GM13977 (cell line): Measurements from ENCODE around the gene ANGPTL5.

Experiments
- DNase-seq: peaks from one replicate; pipeline ENCODE4 v3.0.0; 2012; ENCODE audit warnings: low spot score
- CTCF ChIP-seq: IDR thresholded peaks from 2 replicates; pipeline ENCODE4 v1.5.1; 2012; ENCODE audit warnings: mild to moderate bottlenecking, control low read depth; ENCODE audit not compliant: insufficient read depth; ENCODE audit errors: extremely low read depth, missing control alignments
- in situ Hi-C: fragments of 300-500 bp; cut with MboI; formaldehyde crosslinking; loops from one replicate; pipeline ENCODE4 v1.12.0; 2022; ENCODE audit warnings: low sequenced_read_pairs, low pct_unique_long_range_greater_than_20kb, mixed read lengths, inconsistent platforms; ENCODE audit not compliant: unreplicated experiment

ANGPTL5 gene

GRCh38 chr11:101872171-101872882 lies 44.0 kb downstream of the ANGPTL5 start:
- DNase-seq: no peak
- no peak for TF ChIP-seq CTCF
- in situ Hi-C loops: no loop called here

DNA sequence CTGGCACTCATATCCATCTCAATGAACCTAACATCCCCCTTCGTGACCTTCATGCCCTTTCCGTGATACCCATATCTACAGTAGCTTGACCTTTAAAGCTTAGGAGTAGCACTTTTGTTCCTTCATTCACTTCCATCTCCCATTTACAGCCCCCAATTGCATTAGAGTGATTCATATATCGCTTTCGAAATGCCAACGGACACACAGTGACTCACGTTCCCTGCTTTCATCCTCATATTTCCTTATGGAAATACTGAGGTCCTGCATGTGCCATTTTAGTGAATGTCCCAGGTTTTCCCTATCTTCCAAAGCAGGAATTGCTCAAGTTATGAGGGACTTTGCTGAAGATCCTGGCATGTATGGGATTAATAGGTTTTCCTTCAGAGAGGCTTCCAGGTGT lies 45.8 kb downstream of the ANGPTL5 start:
- in situ Hi-C loops: no loop called here
- DNase-seq: no peak
- no peak for TF ChIP-seq CTCF

DNA sequence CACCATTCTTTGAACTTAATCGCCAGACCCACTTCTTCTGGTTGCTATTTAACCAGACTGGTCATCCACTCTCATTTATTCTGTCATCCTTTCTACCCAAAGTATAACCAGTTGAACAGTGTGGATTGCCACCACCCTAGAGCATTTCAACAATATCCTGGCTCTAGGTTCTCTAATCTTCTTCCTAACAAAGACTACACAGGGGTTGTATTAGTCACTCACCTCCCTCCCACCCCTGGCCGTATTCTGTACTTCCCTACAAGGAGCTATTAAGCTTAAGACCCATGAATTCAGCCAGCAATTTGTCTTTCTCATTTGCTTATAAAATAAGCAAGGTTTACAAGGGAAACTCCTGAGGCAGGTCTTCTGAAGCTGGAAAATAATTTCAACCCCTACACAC lies 48.4 kb downstream of the ANGPTL5 start:
- DNase-seq: no peak
- in situ Hi-C loops: no loop called here
- TF ChIP-seq CTCF: no peak

GRCh38 chr11:101866619-101867491 lies 49.5 kb downstream of the ANGPTL5 start:
- in situ Hi-C loops: no loop called here
- no peak for TF ChIP-seq CTCF
- no peak for DNase-seq

- DNase-seq: no peak
- in situ Hi-C loops: no loop called here
- TF ChIP-seq CTCF: no peak
Measured at GRCh38 chr11:101864098-101864497, 52.2 kb downstream of the ANGPTL5 start.

GRCh38 chr11:101863361-101863760 lies 53.0 kb downstream of the ANGPTL5 start:
- DNase-seq: no peak
- in situ Hi-C loops: no loop called here
- TF ChIP-seq CTCF: no peak
